ENCODE results near the gene ELAVL2.

DNA sequence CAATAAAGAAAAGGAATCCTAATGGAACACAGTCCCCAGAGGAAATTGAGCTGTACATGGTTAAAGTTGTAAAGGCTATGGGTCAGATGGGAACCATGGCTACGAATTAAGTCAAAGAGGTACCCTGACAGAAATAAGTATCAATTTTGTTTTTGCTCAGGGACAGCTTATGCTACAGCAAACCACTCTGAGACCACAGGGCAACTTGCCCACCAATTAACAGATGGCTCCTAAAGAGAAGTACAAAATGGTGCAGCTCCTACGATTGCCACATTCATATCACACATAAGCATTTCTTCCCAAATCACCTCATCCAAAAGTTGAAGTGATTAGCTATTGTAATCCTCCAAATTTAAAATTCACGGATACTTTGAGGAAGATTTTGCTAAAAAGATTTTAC lies 83.0 kb downstream of the ELAVL2 start:
- TF ChIP-seq, protein P1, sequence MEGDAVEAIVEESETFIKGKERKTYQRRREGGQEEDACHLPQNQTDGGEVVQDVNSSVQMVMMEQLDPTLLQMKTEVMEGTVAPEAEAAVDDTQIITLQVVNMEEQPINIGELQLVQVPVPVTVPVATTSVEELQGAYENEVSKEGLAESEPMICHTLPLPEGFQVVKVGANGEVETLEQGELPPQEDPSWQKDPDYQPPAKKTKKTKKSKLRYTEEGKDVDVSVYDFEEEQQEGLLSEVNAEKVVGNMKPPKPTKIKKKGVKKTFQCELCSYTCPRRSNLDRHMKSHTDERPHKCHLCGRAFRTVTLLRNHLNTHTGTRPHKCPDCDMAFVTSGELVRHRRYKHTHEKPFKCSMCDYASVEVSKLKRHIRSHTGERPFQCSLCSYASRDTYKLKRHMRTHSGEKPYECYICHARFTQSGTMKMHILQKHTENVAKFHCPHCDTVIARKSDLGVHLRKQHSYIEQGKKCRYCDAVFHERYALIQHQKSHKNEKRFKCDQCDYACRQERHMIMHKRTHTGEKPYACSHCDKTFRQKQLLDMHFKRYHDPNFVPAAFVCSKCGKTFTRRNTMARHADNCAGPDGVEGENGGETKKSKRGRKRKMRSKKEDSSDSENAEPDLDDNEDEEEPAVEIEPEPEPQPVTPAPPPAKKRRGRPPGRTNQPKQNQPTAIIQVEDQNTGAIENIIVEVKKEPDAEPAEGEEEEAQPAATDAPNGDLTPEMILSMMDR (IDR thresholded peaks at IDR 0.05): no peak
- TF ChIP-seq EP300 (IDR thresholded peaks at IDR 0.05): no peak

All from tibial nerve (tissue), 4 donors.